Stimulated activated CD4-positive, alpha-beta T cell treated with anti-CD3 and anti-CD28 coated beads, Interleukin-12 subunit alpha, Interleukin-12 subunit beta, amount 100 ng/mL, for 4 hours (primary cell): ENCODE measurements around the gene KRTAP6-3.

ENCODE experiments used
- DNase-seq: peaks from one replicate; pipeline ENCODE4 v3.0.0-alpha.2; 2020

Gene KRTAP6-3

GRCh38 chr21:30592140-30592539 lies at the start of gene KRTAP6-3:
KRTAP6-3 (plus strand) TSS chr21:30592440; CDS start chr21:30592446, 6 bp downstream.
- no peak for DNase-seq

GRCh38 chr21:30552782-30553181 lies 39.5 kb upstream of the KRTAP6-3 start:
- no peak for DNase-seq

- no peak for DNase-seq
These were observed 37.1 kb upstream of the KRTAP6-3 start for GRCh38 chr21:30555095-30555494.

- DNase-seq, result no peak
These were observed 30.9 kb upstream of the KRTAP6-3 start, which contains the start of gene KRTAP19-7 for GRCh38 chr21:30561264-30561895. KRTAP19-7 (minus strand) TSS chr21:30561314; CDS start chr21:30561289, 25 bp downstream.

GRCh38 chr21:30561957-30562356 lies 30.3 kb upstream of the KRTAP6-3 start:
- no peak for DNase-seq

GRCh38 chr21:30563072-30563471 lies 29.2 kb upstream of the KRTAP6-3 start:
- no peak for DNase-seq

GRCh38 chr21:30563630-30564029 lies 28.6 kb upstream of the KRTAP6-3 start:
- no peak for DNase-seq

GRCh38 chr21:30567617-30568016 lies 24.6 kb upstream of the KRTAP6-3 start:
- no peak for DNase-seq

GRCh38 chr21:30577766-30578165 lies 14.5 kb upstream of the KRTAP6-3 start:
- DNase-seq, result no peak

GRCh38 chr21:30579346-30579745 lies 12.9 kb upstream of the KRTAP6-3 start:
- DNase-seq, result no peak

GRCh38 chr21:30580132-30580531 lies 12.1 kb upstream of the KRTAP6-3 start:
- no peak for DNase-seq

GRCh38 chr21:30582870-30583269 lies 9.4 kb upstream of the KRTAP6-3 start:
- DNase-seq, result no peak

- DNase-seq, result no peak
These were observed 1.9 kb upstream of the KRTAP6-3 start, which contains the start of gene KRTAP22-2 for GRCh38 chr21:30590297-30590696. KRTAP22-2 (minus strand) TSS chr21:30590397.

- no peak for DNase-seq
These were observed 6.6 kb downstream of the KRTAP6-3 start, which contains the start of gene KRTAP6-2 for GRCh38 chr21:30598802-30599201. KRTAP6-2 (minus strand) TSS chr21:30598902; CDS start chr21:30598874, 28 bp downstream.

GRCh38 chr21:30600787-30601186 lies 8.5 kb downstream of the KRTAP6-3 start, which contains the start of gene KRTAP22-1:
KRTAP22-1 (plus strand) TSS chr21:30601087.
- no peak for DNase-seq

- DNase-seq, result no peak
These were observed 13.7 kb downstream of the KRTAP6-3 start for GRCh38 chr21:30605968-30606367.

- DNase-seq, result no peak
These were observed 19.9 kb downstream of the KRTAP6-3 start for GRCh38 chr21:30612132-30612531.

GRCh38 chr21:30613836-30614235 lies 21.6 kb downstream of the KRTAP6-3 start, which contains the start of gene KRTAP6-1:
KRTAP6-1 (minus strand) TSS chr21:30613930; CDS start chr21:30613904, 26 bp downstream.
- DNase-seq, result no peak

GRCh38 chr21:30615199-30615598 lies 23.0 kb downstream of the KRTAP6-3 start:
- no peak for DNase-seq

- DNase-seq, result no peak
These were observed 23.9 kb downstream of the KRTAP6-3 start, which contains the start of gene KRTAP20-1 for GRCh38 chr21:30616125-30616524. KRTAP20-1 (plus strand) TSS chr21:30616425; CDS start chr21:30616455, 30 bp downstream.

- no peak for DNase-seq
These were observed 27.8 kb downstream of the KRTAP6-3 start for GRCh38 chr21:30620080-30620479.

GRCh38 chr21:30620522-30620921 lies 28.3 kb downstream of the KRTAP6-3 start, which contains the start of gene KRTAP20-4:
KRTAP20-4 (plus strand) TSS chr21:30620627.
- DNase-seq, result no peak

- no peak for DNase-seq
These were observed 31.1 kb downstream of the KRTAP6-3 start for GRCh38 chr21:30623362-30623761.

- DNase-seq, result no peak
These were observed 33.4 kb downstream of the KRTAP6-3 start for GRCh38 chr21:30625449-30626165.
